DMS114 treated with DMSO at 0.1 percent for 48 hours (cell line): ENCODE results near the gene UTP4.
"Not testable (repeated sequence)": the region's sequence is repeated elsewhere in the genome, so short reads cannot be mapped to it uniquely, and the experiment has no call there.

Source experiments
- DNase-seq: peaks from one replicate; lab custom pipeline; 2025; ENCODE audit not compliant: unreplicated experiment; lab: John Stamatoyannopoulos, UW

The UTP4 gene

DNA sequence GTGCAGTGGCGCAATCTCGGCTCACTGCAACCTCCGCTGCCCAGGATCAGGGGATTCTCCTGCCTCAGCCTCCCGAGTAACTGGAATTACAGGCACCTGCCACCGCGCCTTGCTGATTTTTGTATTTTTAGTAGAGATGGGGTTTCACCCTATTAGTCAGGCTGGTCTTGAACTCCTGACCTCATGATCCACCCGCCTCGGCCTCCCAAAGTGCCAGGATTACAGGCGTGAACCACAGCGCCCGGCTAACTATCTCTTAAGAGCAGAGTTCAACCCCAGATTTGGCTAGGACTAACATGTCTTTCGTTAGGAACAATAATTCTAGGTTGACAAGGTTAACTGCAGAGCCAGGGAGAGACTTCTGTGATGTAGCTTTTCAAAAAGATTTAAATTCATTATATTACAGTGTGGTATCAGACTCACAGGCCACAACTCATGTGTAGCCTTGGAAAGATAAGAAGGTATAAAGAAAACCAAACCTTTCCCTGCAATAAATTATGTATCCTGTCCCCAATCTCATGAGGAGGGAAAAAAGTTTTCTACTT lies 4.4 kb upstream of the UTP4 start:
- DNase-seq = no peak

DNA sequence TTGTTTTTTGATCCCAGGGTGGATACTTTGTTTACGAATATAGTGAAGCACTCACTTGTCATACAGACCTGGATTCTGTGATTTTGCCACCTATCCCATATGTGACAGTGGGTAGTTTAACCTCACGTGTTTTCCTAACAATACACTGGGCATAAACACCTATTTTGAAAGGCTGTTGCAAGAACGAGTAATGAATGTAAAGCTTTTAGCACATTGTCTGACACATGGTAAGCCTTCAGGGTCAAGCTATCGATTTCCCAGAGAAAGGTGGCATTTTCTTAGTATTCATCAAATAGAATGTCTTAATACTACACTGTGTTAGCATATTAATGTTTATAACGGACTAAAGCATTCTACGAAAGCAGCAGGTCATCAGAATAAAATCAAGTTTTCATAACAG lies 2.0 kb upstream of the UTP4 start:
- DNase-seq = no peak

- DNase-seq = peak; percentile 58
Observed at GRCh38 chr16:69131167-69131838, 1.1 kb upstream of the UTP4 start.

- peak; percentile 31 for DNase-seq
Observed at GRCh38 chr16:69131839-69132423, 518 bp upstream of the UTP4 start.

DNA sequence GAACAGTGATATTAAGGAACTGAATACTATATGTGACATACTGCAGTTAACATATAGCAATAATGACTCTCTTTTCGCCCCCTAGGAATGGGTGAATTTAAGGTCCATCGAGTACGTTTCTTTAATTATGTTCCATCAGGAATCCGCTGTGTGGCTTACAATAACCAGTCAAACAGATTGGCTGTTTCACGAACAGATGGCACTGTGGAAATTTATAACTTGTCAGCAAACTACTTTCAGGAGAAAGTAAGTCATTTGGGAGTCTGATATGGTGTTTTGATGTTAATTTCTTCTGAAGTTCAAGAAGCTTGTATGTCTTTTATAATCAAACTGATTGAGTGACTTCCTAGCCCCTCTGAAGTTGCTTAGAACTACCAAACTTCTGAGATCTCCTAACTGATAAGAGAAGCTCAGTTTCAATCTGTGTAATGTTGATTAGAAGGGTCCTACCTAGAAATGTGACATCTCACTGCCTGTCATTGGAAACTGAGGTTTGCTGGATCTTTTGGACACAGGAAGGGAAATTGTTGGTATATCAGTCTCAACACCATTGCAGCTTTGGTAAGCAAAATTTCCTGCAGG lies 1.0 kb downstream of the UTP4 start:
- DNase-seq = no peak

- DNase-seq = no peak
Observed at GRCh38 chr16:69138608-69139007, 6.2 kb downstream of the UTP4 start.

DNA sequence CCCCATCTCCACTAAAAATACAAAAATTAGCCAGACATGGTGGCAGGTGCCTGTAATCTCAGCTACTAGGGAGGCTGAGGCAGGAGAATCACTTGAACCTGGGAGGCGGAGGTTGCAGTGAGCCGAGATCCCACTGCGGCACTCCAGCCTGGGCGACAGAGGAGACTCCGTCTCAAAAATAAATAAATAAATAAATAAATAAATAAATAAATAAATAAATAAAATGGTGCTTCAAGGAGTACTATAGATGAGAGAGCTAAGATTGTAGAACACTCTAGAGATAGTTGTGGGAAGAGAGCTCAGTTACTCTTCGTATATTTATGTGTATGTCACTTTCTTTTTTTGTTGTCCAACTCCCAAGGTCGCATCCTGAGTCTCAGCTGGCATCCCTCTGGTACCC lies 7.0 kb downstream of the UTP4 start:
- not testable (repeated sequence) for DNase-seq

- DNase-seq = no peak
Observed at GRCh38 chr16:69141014-69141413, 8.6 kb downstream of the UTP4 start.

GRCh38 chr16:69141936-69142335 lies 9.5 kb downstream of the UTP4 start:
- no peak for DNase-seq

- DNase-seq = peak; percentile 45
Observed at GRCh38 chr16:69143116-69143515, 10.7 kb downstream of the UTP4 start.

DNA sequence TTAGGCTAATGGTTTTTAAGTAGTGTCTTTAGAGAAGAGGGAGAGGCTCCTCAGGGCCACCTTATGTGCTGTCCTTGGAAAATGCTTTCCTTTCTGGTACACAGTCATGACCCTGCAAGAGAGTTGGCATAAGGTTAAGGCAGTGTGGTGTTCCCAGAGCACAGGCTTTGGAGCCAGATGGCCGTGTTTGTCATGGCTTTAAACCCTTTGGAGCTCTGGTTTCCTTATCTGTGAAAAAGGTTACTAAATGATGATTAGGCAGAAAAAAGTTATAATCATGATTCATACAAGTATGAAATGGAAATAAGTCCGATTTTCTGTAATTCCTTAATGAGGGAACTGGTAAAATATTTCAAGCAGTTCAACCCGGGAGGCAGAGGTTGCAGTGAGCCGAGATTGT lies 13.2 kb downstream of the UTP4 start:
- DNase-seq = no peak

DNA sequence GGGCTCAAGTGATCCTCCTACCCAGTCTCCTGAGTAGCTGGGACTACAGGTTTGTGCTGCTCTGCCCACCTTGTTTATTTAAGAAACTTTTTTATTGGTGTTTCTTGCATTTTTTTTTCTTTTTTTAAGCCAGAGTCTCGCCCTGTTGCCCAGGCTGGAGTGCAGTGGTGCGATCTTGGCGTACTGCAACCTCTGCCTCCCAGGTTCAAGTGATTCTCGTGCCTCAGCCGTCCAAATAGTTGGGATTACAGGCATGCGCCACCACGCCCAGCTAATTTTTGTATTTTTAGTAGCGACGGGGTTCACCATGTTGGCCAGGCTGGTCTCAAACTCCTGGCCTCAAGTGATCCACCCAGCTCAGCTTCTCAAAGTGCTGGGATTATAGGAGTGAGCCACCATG lies 17.2 kb downstream of the UTP4 start:
- DNase-seq = not testable (repeated sequence)

DNA sequence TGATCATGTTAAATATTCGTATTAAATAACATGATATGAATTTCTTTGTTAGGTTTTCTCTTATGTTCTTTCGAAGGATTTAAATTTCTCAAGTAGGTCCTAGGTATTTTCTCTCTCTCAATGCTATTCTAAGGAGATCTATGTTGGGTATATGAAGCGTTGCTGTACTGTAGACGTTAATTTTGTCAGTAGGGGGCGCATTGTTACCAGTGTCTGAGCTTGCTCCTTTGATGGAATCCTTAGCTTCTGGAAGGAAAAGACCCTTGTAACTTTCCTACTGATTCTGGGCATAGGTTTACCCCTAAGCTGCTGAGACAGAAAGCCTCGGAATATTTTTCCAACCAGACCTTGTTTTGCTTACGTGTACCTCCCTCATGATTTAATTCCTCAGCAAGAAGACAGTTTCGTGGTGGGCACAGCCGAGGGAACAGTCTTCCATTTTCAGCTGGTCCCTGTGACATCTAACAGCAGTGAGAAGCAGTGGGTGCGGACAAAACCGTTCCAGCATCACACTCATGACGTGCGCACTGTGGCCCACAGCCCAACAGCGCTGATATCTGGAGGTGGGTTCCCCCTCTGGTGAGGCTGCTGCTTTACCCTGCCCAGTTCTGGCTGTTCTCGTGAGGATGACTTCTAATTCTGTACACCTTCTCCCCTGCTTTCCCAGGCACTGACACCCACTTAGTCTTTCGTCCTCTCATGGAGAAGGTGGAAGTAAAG lies 17.9 kb downstream of the UTP4 start:
- peak; percentile 65 for DNase-seq

GRCh38 chr16:69157196-69157595 lies 24.7 kb downstream of the UTP4 start:
- no peak for DNase-seq

DNA sequence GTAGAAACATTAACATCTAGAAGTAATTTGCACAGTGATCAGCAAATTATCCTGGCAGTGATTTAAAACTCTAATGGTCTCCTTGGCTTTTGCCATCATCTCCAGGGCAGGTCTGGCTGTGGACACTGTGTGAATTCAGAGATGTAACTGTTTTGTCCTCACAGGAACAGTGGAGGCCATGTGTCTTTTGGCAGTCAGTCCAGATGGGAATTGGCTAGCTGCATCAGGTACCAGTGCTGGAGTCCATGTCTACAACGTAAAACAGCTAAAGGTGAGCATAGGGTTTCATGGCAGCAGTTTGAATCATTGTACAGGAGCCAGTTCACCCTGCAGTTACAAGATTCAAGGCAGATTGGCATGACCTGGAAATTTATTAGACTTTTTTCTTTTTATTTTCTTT lies 27.7 kb downstream of the UTP4 start:
- no peak for DNase-seq

GRCh38 chr16:69165584-69165983 lies 33.1 kb downstream of the UTP4 start:
- DNase-seq = no peak

- no peak for DNase-seq
Observed at GRCh38 chr16:69166221-69166833, 33.9 kb downstream of the UTP4 start.

DNA sequence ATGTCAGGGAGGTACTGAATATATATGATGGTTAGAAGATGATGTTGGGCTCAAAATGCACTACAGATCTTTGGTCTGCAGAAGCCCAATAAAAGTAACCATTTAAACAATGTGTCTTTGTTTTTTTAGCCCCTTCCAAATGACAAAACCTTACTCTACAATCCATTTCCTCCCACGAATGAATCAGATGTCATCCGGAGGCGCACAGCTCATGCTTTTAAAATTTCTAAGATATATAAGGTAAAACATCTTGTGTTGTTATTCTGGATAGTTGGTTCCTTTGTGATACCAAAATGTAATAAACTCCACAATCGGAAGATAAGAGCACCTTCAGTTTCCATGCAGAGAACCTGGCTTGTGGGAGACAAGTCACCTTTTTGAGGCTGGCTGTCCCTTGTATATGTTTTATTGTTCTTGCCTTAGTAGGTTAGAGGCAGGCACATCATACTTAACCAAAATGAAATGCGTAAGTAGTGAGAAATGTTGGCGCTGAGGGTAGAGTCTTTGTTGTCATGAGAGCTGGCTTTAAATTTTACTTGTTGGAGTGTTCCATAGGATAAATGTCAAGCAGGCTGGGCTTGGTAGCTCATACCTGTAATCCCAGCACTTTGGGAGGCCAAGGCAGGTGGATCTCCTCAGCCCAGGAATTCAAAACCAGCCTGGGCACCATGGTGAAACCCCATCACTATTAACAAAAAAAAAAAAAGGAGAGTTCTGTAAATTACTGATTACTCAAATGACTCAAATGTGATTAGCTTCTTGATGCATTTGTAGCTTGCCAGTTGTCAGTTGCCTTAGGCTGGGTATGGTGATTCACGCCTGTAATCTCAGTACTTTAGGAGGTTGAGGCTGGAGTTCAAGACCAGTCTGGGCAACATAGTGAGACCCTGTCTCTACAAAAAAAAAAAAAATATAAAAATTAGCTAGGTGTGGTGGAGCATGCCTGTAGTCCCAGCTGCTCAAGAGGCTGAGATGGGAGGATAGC lies 34.8 kb downstream of the UTP4 start:
- no peak for DNase-seq

DNA sequence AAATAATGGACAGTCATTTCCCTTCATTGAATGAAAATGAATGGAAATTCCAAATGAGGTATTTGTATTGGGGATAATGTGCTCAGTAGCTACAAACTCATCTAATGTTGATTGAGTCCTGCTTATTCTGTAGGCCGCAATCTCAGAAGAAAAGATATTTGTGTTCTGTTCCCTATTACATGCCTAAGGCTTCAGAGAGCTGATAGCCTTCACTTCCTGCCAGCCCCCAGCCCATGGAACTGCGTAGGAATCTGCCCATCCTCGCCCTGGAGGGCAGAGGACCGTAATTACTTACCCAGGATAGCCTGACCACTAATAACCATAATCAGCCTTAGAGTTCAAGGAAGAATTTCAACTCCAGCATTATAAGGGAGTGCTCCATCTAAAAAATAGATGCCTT lies 36.6 kb downstream of the UTP4 start:
- DNase-seq = no peak
